ENCODE measurements around the gene SPATA20. TPM values are rescaled to one million over a fixed set of nuclear protein-coding genes. Genes with fewer than 3 reads are reported as not detected.

Gene SPATA20
- total and polyA plus RNA-seq, 2 of the 8 experiments (the other 6 are each of a cell fraction or from before 2014, with no cell fraction given) = 16.2 to 17.5 TPM

GRCh38 chr17:50534222-50534978, 12.6 kb upstream of the SPATA20 start:
- FAIRE-seq = no peak
- peak overlapping the region; percentile 99 for H2BK15ac ChIP-seq (ENCODE audit: low read length)
- 0 out of 2 replicates have a peak overlapping the region, but pooled peaks have one; percentile 32 for H2BK20ac ChIP-seq (ENCODE audit: low read length)
- peaks cover 0 to 21% (median 10%) of the 10 kb centered on the region in 4 experiments; a peak in 4 of 7 replicates for H3K27me3 ChIP-seq (replicated peaks in 1 of 4; ENCODE audit: control insufficient read depth in 3 of 4, extremely low read depth in 1 of 4, insufficient read depth in 3 of 4, low read length in 3 of 4)
- H3K23me2 ChIP-seq (ENCODE audit: low read depth, low read length) = peaks cover 17% of the 10 kb centered on the region
- H3K23ac ChIP-seq (ENCODE audit: insufficient read length) = no peak overlapping the region
- no peak overlapping the region for H4K5ac ChIP-seq (ENCODE audit: insufficient read length, low read depth, low read length)
- no peak overlapping the region for H3K56ac ChIP-seq (replicated peaks; ENCODE audit: insufficient read length, low read depth, low read length)
- H3K18ac ChIP-seq (ENCODE audit: extremely low read depth, low read length) = peak overlapping the region; percentile 71
- no peak overlapping the region for H3K14ac ChIP-seq (ENCODE audit: insufficient read length)
- peaks cover 0 to 3% (median 0%) of the 10 kb centered on the region in 4 experiments; a peak in 1 of 8 replicates for H3K36me3 ChIP-seq (ENCODE audit: control insufficient read depth in 2 of 4, insufficient read depth in 4 of 4, low read length in 3 of 4)
- H2BK5ac ChIP-seq (ENCODE audit: low read depth, low read length) = peak overlapping the region; percentile 7; the same call in 1 of the 2 replicates
- H4K8ac ChIP-seq (ENCODE audit: extremely low read depth, insufficient read depth, low read length) = peak overlapping the region; percentile 37; the same call in 1 of the 2 replicates
- H3K9me3 ChIP-seq (ENCODE audit: insufficient read depth in 2 of 2, low read depth in 1 of 2, low read length in 1 of 2) = no peaks in the 10 kb centered on the region
- H2AFZ ChIP-seq (ENCODE audit: low read length) = no peak overlapping the region
- peaks cover 0 to under 1% of the 10 kb centered on the region in 2 experiments for H4K20me1 ChIP-seq (replicated peaks in 1 of 2; ENCODE audit: control insufficient read depth in 1 of 2, insufficient read depth in 2 of 2, low read length in 2 of 2)
- H3K9ac ChIP-seq (replicated peaks in 1 of 4; ENCODE audit: extremely low read depth in 1 of 4, low read depth in 3 of 4, low read length in 3 of 4) = no peak overlapping the region
- peak overlapping the region; percentile 96 to 99 for H3K4me2 ChIP-seq (ENCODE audit: insufficient read depth in 1 of 2, low read depth in 2 of 2, low read length in 2 of 2)
- peak overlapping the region; percentile 75; the same call in 1 of the 2 replicates for H2BK12ac ChIP-seq (ENCODE audit: low read depth, low read length)
- ChIA-PET POLR2A (ENCODE audit: partially characterized antibody) (interaction anchor here (0.9 to 4.3 kb wide), 4 partner anchors 8 to 332 kb away, joined by 3 to 13 read pairs (median 4); partner anchors contain the start of genes CACNA1G and TOB1), CTCF (ENCODE audit: partially characterized antibody) (interaction anchor here (0.6 to 3.8 kb wide), 13 partner anchors 8 to 92 kb away, joined by 3 to 36 read pairs (median 6); no protein-coding TSS in a partner anchor)
- H2AK5ac ChIP-seq (ENCODE audit: low read depth, low read length) = peak overlapping the region; percentile 59; the same call in 1 of the 2 replicates
- H4K91ac ChIP-seq (replicated peaks; ENCODE audit: insufficient read length, low read length) = no peak overlapping the region
- DNase-seq (ENCODE audit: low read depth in 1 of 2, low spot score in 2 of 2) = peak in 1 of 2 experiments; percentile 74
- H3K79me1 ChIP-seq (ENCODE audit: low read depth, low read length) = no peaks in the 10 kb centered on the region; the same call in 1 of the 2 replicates
- H3K27ac ChIP-seq (ENCODE audit: low read depth, low read length) = no peak overlapping the region
- H3K4me1 ChIP-seq (replicated peaks in 1 of 4; ENCODE audit: control insufficient read depth in 3 of 4, insufficient read depth in 4 of 4, low read length in 3 of 4) = peaks cover 5 to 29% (median 18%) of the 10 kb centered on the region in 4 experiments
- 0 out of 4 replicates have a peak, but pooled peaks cover 0 to 2% of the 10 kb centered on the region in 2 experiments for H3K79me2 ChIP-seq (ENCODE audit: control insufficient read depth in 1 of 2, insufficient read depth in 2 of 2, low read length in 2 of 2)
- no peak overlapping the region for H2BK120ac ChIP-seq (replicated peaks; ENCODE audit: low read depth, low read length)
- 43% methylated on average over 22 of the region's 24 CpGs; no CpG with 5 or more reads in 1 of the 2 experiments for WGBS, 2 experiments (ENCODE audit: extremely low coverage in 1 of 2, insufficient coverage in 1 of 2, insufficient read length in 1 of 2, insufficient replicate concordance in 2 of 2, low coverage in 1 of 2, low lambda C conversion rate in 2 of 2, missing lambda C conversion rate in 1 of 2)
- peak overlapping the region; percentile 36 to 77 (median 74) for H3K4me3 ChIP-seq (ENCODE audit: extremely low read depth in 1 of 4, insufficient read depth in 2 of 4, low read depth in 3 of 4, low read length in 4 of 4)
- no peak overlapping the region for H3K4ac ChIP-seq (replicated peaks; ENCODE audit: insufficient read length, low read depth, low read length)
- TF ChIP-seq RAD21 (IDR thresholded peaks at IDR 0.05 in 1 of 2, conservative IDR thresholded peaks at IDR 0.05 in 1 of 2; ENCODE audit: low read depth in 2 of 2, low read length in 2 of 2) = peak; percentile 10 to 25; a peak in 1 of 4 replicates
- peak; percentile 61; the same call in 1 of the 2 replicates for TF ChIP-seq KDM1A (IDR thresholded peaks at IDR 0.05; ENCODE audit: borderline replicate concordance, low read length)
- peak; percentile 61 to 84 (median 76) for TF ChIP-seq CTCF (IDR thresholded peaks at IDR 0.05; ENCODE audit: control extremely low read depth in 1 of 3, insufficient read depth in 1 of 3, low read depth in 1 of 3, low read length in 3 of 3)
- TF ChIP-seq GABPA (IDR thresholded peaks at IDR 0.05; ENCODE audit: borderline replicate concordance, insufficient read depth, low read length) = no peak
- TF ChIP-seq CHD2 (IDR thresholded peaks at IDR 0.05; ENCODE audit: low read length) = no peak
- no peak for TF ChIP-seq TCF12 (IDR thresholded peaks at IDR 0.05; ENCODE audit: low read depth, low read length)
- no peak for TF ChIP-seq FOSL1 (IDR thresholded peaks at IDR 0.05; ENCODE audit: insufficient read depth, low read depth, low read length)
